ENCODE data around the gene BHLHA9.
A peak's percentile ranks its signal among the peaks of the same experiment; 100 is the strongest.

The BHLHA9 gene

DNA sequence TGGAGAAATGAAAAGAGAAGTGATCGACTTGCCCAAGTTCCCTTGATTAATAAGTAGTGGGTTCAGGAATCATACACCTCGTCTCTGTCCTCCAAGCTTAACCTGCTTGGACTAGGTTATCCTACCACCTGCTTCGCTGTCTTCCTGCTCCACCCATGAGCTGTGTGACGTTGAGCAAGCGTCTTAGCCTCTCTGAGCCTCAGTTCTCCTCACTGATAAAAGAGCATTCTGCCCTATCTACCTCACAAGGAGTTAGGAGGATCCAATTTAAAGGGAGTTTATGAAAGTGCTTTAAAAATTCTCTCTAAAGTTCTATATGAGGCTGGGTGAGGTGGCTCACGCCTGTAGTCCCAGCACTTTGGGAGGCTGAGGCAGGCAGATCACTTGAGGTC is 9.5 kb upstream of the BHLHA9 start:
- Histone ChIP-seq H3K79me2 (ENCODE audit: insufficient read depth, low read length) (no peaks in the 10 kb centered on the region), H3K27ac (ENCODE audit: low read length) (no peak overlapping the region), H3K36me3 (ENCODE audit: insufficient read depth, low read length) (no peaks in the 10 kb centered on the region), H3K9me3 (ENCODE audit: insufficient read depth, low read length, severe bottlenecking) (no peaks in the 10 kb centered on the region), H2AFZ (ENCODE audit: low read depth, low read length) (no peak overlapping the region), H4K20me1 (ENCODE audit: insufficient read depth, low read length) (no peaks in the 10 kb centered on the region), H3K4me3 (ENCODE audit: low read depth in 1 of 2, low read length in 2 of 2) (no peak overlapping the region), H3K4me1 (ENCODE audit: insufficient read depth, low read length) (peaks cover 11% of the 10 kb centered on the region), H3K9ac (ENCODE audit: low read depth, low read length) (no peak overlapping the region), H3K27me3 (ENCODE audit: insufficient read depth, low read length, poor library complexity) (no peaks in the 10 kb centered on the region), H3K4me2 (ENCODE audit: insufficient read depth, low read length) (no peak overlapping the region)
- TF ChIP-seq CTCF (IDR thresholded peaks at IDR 0.05; ENCODE audit: borderline replicate concordance, extremely low read depth, low read length, poor library complexity, severe bottlenecking) (no peak), EZH2 (IDR thresholded peaks at IDR 0.05; ENCODE audit: borderline replicate concordance, low read depth, low read length, severe bottlenecking) (no peak)
- DNase-seq = no peak
- no peak for ATAC-seq (ENCODE audit: insufficient read depth, low read depth)

DNA sequence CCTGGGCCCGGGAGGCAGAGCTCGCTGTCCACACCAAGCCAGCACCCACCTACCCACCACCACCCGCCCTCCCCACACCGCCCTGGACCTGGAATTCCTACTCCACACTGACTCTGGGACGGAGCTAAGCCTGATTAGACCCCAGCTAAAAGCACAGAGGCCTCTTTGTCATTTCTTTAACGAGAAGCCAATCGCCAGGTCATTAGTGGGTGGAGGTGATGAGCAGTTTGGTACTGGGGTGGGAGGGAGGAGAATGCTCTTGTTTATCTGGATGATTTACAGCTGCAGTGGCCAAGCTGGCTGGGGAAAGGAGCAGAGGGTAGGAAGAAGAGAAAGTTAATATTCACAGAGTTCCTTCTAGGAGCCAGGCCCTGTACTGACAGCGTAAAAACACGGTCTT is 6.0 kb upstream of the BHLHA9 start:
- H3K4me3 ChIP-seq (ENCODE audit: low read depth in 1 of 2, low read length in 2 of 2) = no peak overlapping the region
- no peaks in the 10 kb centered on the region for H3K27me3 ChIP-seq (ENCODE audit: insufficient read depth, low read length, poor library complexity)
- ATAC-seq (ENCODE audit: insufficient read depth, low read depth) = no peak
- TF ChIP-seq CTCF (IDR thresholded peaks at IDR 0.05; ENCODE audit: borderline replicate concordance, extremely low read depth, low read length, poor library complexity, severe bottlenecking) (no peak), EZH2 (IDR thresholded peaks at IDR 0.05; ENCODE audit: borderline replicate concordance, low read depth, low read length, severe bottlenecking) (no peak)
- H3K27ac ChIP-seq (ENCODE audit: low read length) = no peak overlapping the region
- H3K79me2 ChIP-seq (ENCODE audit: insufficient read depth, low read length) = no peaks in the 10 kb centered on the region
- H3K4me2 ChIP-seq (ENCODE audit: insufficient read depth, low read length) = no peak overlapping the region
- H3K4me1 ChIP-seq (ENCODE audit: insufficient read depth, low read length) = peaks cover 16% of the 10 kb centered on the region
- DNase-seq = no peak
- no peak overlapping the region for H2AFZ ChIP-seq (ENCODE audit: low read depth, low read length)
- H3K36me3 ChIP-seq (ENCODE audit: insufficient read depth, low read length) = no peaks in the 10 kb centered on the region
- no peaks in the 10 kb centered on the region for H4K20me1 ChIP-seq (ENCODE audit: insufficient read depth, low read length)
- H3K9me3 ChIP-seq (ENCODE audit: insufficient read depth, low read length, severe bottlenecking) = no peaks in the 10 kb centered on the region
- no peak overlapping the region for H3K9ac ChIP-seq (ENCODE audit: low read depth, low read length)

- Histone ChIP-seq H3K36me3 (ENCODE audit: insufficient read depth, low read length) (no peaks in the 10 kb centered on the region), H2AFZ (ENCODE audit: low read depth, low read length) (peak overlapping the region; percentile 98), H3K79me2 (ENCODE audit: insufficient read depth, low read length) (no peaks in the 10 kb centered on the region), H3K9ac (ENCODE audit: low read depth, low read length) (peak overlapping the region; percentile 66), H3K27ac (ENCODE audit: low read length) (peak overlapping the region; percentile 70), H3K9me3 (ENCODE audit: insufficient read depth, low read length, severe bottlenecking) (no peaks in the 10 kb centered on the region), H3K27me3 (ENCODE audit: insufficient read depth, low read length, poor library complexity) (no peaks in the 10 kb centered on the region), H4K20me1 (ENCODE audit: insufficient read depth, low read length) (no peaks in the 10 kb centered on the region), H3K4me3 (ENCODE audit: low read depth in 1 of 2, low read length in 2 of 2) (peak overlapping the region; percentile 37 to 76; a peak in 3 of 4 replicates), H3K4me1 (ENCODE audit: insufficient read depth, low read length) (peaks cover 19% of the 10 kb centered on the region), H3K4me2 (ENCODE audit: insufficient read depth, low read length) (peak overlapping the region; percentile 81)
- DNase-seq (no peak), ATAC-seq (ENCODE audit: insufficient read depth, low read depth) (no peak)
- TF ChIP-seq EZH2 (IDR thresholded peaks at IDR 0.05; ENCODE audit: borderline replicate concordance, low read depth, low read length, severe bottlenecking) = no peak
- no peak for TF ChIP-seq CTCF (IDR thresholded peaks at IDR 0.05; ENCODE audit: borderline replicate concordance, extremely low read depth, low read length, poor library complexity, severe bottlenecking)
Measured at GRCh38 chr17:1267471-1267943, 2.7 kb upstream of the BHLHA9 start.

DNA sequence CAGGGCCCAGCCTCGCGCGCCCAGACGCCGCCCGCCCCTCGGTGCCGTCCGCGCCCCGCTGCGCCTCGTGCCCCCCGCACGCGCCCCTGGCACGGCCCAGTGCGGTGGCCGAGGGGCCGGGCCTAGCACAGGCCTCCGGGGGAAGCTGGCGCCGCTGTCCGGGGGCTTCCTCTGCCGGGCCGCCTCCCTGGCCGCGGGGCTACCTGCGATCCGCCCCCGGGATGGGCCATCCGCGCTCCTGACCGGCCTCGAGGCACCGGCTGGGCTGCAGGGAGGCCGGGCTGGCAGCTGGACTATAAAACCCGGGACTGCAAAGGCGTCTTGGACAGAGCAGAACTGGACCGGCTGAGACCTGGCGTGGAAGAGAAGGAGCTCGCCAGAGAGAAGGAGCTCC is 783 bp downstream of the BHLHA9 start:
- H3K9ac ChIP-seq (ENCODE audit: low read depth, low read length) = no peak overlapping the region
- H2AFZ ChIP-seq (ENCODE audit: low read depth, low read length) = no peak overlapping the region
- no peak overlapping the region for H3K4me2 ChIP-seq (ENCODE audit: insufficient read depth, low read length)
- ATAC-seq (ENCODE audit: insufficient read depth, low read depth) (no peak), DNase-seq (no peak)
- H3K36me3 ChIP-seq (ENCODE audit: insufficient read depth, low read length) = no peaks in the 10 kb centered on the region
- H3K9me3 ChIP-seq (ENCODE audit: insufficient read depth, low read length, severe bottlenecking) = no peaks in the 10 kb centered on the region
- no peak for TF ChIP-seq CTCF (IDR thresholded peaks at IDR 0.05; ENCODE audit: borderline replicate concordance, extremely low read depth, low read length, poor library complexity, severe bottlenecking)
- H3K27ac ChIP-seq (ENCODE audit: low read length) = no peak overlapping the region
- H3K4me1 ChIP-seq (ENCODE audit: insufficient read depth, low read length) = peaks cover 19% of the 10 kb centered on the region
- H3K27me3 ChIP-seq (ENCODE audit: insufficient read depth, low read length, poor library complexity) = no peaks in the 10 kb centered on the region
- no peaks in the 10 kb centered on the region for H3K79me2 ChIP-seq (ENCODE audit: insufficient read depth, low read length)
- H3K4me3 ChIP-seq (ENCODE audit: low read depth in 1 of 2, low read length in 2 of 2) = no peak overlapping the region
- H4K20me1 ChIP-seq (ENCODE audit: insufficient read depth, low read length) = no peaks in the 10 kb centered on the region
